H1 (cell line): ENCODE measurements around the gene SULF2.

Source experiments
- MAFK ChIP-seq: IDR thresholded peaks from 2 replicates; pipeline ENCODE4 v1.6.1; 2012; ENCODE audit warnings: low read depth, mild to moderate bottlenecking, improper control_type of control experiment, low read length
- PHF8 ChIP-seq: fragments of 200-600 bp; sonication (generic); conservative IDR thresholded peaks from 2 replicates; pipeline ENCODE4 v1.7.1; 2012; ENCODE audit warnings: low read depth, mild to moderate bottlenecking, inconsistent platforms, low read length, moderate library complexity
- POLR2A ChIP-seq, 2 experiments: IDR thresholded peaks; 1 replicate in 1 of 2; 2 replicates in 1 of 2; pipeline ENCODE4 v1.6.1; 2011; ENCODE audit warnings: low read depth in 2 of 2, low read length in 2 of 2, mild to moderate bottlenecking in 2 of 2; ENCODE audit errors: control extremely low read depth in 1 of 2
- SP1 ChIP-seq: IDR thresholded peaks from 2 replicates; pipeline ENCODE4 v1.6.1; 2011; ENCODE audit warnings: low read depth, low read length
- SRF ChIP-seq: IDR thresholded peaks from 2 replicates; pipeline ENCODE4 v1.6.1; 2011; ENCODE audit warnings: mild to moderate bottlenecking, low read depth, low read length, moderate library complexity
- ZNF274 ChIP-seq: IDR thresholded peaks from 2 replicates; pipeline ENCODE4 v1.7.0; 2012; ENCODE audit warnings: low read length, borderline replicate concordance; ENCODE audit errors: extremely low read depth

DNA sequence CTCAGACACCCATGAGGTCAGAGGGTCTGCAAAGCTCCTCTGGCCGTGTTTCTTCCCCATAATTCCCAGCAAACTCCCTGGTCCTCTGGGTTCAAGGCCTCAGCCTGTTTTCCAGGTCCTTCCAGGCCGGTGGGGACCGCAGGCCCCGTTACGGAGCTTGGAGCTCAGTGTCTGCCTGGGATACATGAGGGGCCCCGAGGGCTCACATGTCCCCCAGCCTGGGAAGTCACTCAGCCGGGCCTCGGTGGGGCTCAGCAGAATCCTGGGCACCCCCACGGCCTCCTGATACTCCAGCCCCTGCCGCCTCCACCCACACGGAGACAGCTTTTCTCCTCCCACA lies 3.4 kb upstream of the SULF2 start:
- TF ChIP-seq SP1 (no peak), PHF8 (no peak), POLR2A (IDR thresholded peaks at IDR 0.05; ENCODE audit: control extremely low read depth in 1 of 2, low read depth in 2 of 2, low read length in 2 of 2) (no peak), SRF (no peak), MAFK (no peak), ZNF274 (no peak)
